Measurements from ENCODE around the gene WDR90.

The WDR90 gene

GRCh38 chr16:711084-711483 is 61.9 kb downstream of the WDR90 start:
- no peak for DNase-seq

- no peak for DNase-seq
Observed at GRCh38 chr16:711548-712320, 62.6 kb downstream of the WDR90 start.

GRCh38 chr16:712740-713250 is 63.6 kb downstream of the WDR90 start:
- DNase-seq = peak; percentile 37

DNA sequence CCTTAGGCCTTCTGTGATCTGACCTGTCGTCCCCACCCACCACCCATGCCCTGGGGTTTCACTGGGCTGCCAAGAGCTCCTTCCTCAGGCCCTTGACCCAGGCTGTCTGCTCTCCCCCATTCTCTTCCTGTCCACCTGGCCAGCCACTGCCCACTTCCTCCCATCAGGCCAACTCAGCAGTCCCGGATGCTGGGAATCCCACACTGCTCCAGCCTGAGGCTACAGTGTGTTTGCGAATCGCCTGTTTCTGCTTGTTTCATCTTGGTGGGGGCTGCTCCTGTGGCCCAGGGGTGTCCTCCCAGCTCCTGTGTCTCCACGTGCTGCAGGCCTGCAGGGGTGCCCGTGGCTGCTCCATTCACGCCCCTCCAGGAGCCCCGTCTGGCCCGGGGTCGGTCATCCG is 64.9 kb downstream of the WDR90 start:
- DNase-seq = no peak

DNA sequence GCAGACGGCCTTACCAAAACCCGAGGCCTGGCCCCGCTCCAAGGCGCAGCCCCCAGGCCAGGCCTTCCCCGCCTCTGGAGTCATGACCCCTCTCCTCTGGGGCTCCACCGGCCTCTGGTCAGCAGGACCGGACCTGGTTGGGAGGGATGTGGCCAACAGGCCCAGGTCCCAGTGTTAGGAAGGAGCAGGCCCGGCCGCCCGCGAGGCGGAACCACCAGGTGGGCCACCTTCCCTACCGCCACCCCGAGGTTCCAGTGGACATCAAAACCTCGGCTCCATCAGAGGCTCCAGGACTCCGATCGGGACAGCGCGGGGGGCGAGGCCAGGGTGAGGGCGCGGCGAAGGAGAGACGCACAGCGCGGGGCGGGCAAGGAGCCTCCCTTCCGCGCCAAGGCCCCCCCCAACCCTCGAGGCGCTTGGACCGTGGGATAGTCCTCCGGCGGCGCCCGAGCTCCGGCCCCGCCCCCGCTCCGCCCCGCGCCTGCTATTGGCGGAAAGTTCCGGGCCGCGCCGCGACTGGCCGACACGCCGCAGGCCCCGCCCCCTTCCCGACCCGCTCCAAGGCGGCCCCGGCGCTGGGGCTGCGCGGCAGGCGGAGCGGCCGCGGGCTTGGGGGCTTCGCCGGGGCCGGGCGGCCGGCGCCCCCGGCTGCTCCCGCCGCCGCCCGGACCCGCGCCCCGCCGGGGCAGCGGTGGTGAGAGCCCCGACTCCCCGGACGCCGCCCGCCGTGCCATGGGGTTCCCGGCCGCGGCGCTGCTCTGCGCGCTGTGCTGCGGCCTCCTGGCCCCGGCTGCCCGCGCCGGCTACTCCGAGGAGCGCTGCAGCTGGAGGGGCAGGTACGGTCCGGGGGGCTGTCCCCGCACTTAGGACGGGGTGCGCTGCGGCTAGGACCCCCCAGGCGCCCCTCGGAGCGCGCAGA is 65.7 kb downstream of the WDR90 start, which contains the start of gene METRN:
Gene METRN (plus strand): TSS at position 561 of the 919 bp plus-strand sequence. CDS start 172 bp downstream, at position 733.
- DNase-seq = peak; percentile 58

DNA sequence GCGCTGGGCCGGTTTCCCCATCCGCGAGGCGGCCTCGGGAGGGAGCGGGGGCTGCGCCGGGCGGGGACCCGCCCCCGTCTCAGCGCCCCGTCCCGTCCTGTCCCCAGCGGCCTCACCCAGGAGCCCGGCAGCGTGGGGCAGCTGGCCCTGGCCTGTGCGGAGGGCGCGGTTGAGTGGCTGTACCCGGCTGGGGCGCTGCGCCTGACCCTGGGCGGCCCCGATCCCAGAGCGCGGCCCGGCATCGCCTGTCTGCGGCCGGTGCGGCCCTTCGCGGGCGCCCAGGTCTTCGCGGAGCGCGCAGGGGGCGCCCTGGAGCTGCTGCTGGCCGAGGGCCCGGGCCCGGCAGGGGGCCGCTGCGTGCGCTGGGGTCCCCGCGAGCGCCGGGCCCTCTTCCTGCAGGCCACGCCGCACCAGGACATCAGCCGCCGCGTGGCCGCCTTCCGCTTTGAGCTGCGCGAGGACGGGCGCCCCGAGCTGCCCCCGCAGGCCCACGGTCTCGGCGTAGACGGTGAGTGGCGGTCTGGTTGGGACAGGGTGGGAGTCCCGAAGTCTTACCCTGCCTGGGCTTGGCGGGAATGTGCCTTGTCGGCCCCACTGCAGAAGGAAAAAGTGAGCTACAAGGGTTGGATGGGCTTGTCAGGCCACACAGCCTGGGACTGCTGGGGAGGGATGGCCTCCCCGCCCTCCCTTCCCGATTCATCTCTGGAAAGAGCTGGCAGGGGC is 66.5 kb downstream of the WDR90 start:
- DNase-seq = no peak

DNA sequence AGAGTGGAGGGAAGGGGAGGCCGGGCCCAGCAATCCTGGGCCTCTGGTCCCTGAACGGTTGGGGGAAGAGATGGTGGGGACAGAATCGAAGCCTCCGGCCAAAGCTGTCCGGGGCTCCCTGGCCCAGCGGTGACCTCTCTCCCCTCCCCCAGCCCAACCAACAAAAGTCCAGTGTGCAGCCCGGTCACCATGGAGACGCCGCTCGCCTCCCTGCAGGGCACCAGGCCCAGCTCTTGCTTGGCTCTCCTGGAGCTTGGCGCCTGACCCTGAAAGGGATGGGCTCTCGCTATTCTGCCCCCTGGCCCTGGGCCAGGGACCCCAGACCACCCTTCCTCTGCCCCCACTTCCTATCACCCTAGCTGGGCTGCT is 67.0 kb downstream of the WDR90 start:
- no peak for DNase-seq

DNA sequence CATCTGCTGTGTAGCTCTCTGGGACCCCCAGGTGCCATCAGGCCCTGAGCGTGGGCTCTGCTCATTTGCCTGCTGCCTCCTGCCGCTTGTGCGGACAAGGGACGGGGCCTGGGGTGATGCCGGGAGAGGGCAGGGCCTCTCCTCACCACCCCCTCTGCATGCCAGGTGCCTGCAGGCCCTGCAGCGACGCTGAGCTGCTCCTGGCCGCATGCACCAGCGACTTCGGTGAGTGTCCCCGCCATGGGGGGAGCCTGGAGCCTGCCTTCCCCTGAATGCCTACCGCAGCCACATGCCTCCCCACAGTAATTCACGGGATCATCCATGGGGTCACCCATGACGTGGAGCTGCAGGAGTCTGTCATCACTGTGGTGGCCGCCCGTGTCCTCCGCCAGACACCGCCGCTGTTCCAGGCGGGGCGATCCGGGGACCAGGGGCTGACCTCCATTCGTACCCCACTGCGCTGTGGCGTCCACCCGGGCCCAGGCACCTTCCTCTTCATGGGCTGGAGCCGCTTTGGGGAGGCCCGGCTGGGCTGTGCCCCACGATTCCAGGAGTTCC is 67.7 kb downstream of the WDR90 start:
- no peak for DNase-seq
